Thymus (tissue), 11 donors: Measurements from ENCODE around the gene MYOM1. TPM values are rescaled to one million over a fixed set of nuclear protein-coding genes. Genes with fewer than 3 reads are reported as not detected.
"Not testable (repeated sequence)": the region's sequence is repeated elsewhere in the genome, so short reads cannot be mapped to it uniquely, and the experiment has no call there.

Experiments used
- DNase-seq, 9 donors: peaks; one replicate each; pipeline ENCODE4 v3.0.0-alpha.2; 2013; ENCODE audit warnings: low spot score in 9 of 9, low read depth in 6 of 9, missing footprints in 1 of 9
- H3K27ac ChIP-seq, 2 donors: one replicate each; pipeline ENCODE4 v1.5.1; 2013; ENCODE audit warnings: control low read depth in 1 of 2, low read depth in 1 of 2, low read length in 1 of 2, mild to moderate bottlenecking in 1 of 2, moderate library complexity in 1 of 2
- H3K27me3 ChIP-seq, 2 donors: one replicate each; pipeline ENCODE4 v1.5.1; 2013; ENCODE audit warnings: low read length in 1 of 2; ENCODE audit not compliant: control insufficient read depth in 2 of 2, insufficient read depth in 1 of 2
- H3K36me3 ChIP-seq, 2 donors: one replicate each; pipeline ENCODE4 v1.5.1; 2013; ENCODE audit warnings: low read length in 1 of 2, mild to moderate bottlenecking in 1 of 2, moderate library complexity in 1 of 2; ENCODE audit not compliant: control insufficient read depth in 2 of 2, insufficient read depth in 2 of 2
- H3K4me1 ChIP-seq, 2 donors: one replicate each; pipeline ENCODE4 v1.5.1; 2013; ENCODE audit warnings: low read length in 2 of 2; ENCODE audit not compliant: control insufficient read depth in 2 of 2, insufficient read depth in 2 of 2
- H3K4me3 ChIP-seq, 2 donors: one replicate each; pipeline ENCODE4 v1.5.1; 2013; ENCODE audit warnings: low read length in 2 of 2, control low read depth in 1 of 2, mild to moderate bottlenecking in 1 of 2
- H3K9me3 ChIP-seq, 2 donors: one replicate each; pipeline ENCODE4 v1.5.1; 2013; ENCODE audit warnings: low read length in 1 of 2, mild to moderate bottlenecking in 1 of 2; ENCODE audit not compliant: control insufficient read depth in 2 of 2, insufficient read depth in 1 of 2
- WGBS: extraction: QIAGEN DNeasy Blood & Tissue Kit; methylation state at CpG from one replicate; pipeline ENCODE4 v1.1.7; 2013; 5-methylcytosine and 5-hydroxymethylcytosine counted together
- polyA plus RNA-seq: library from polyadenylated mRNA; stranded (reverse); fragments of 200-250 nt; gene quantifications from one replicate; pipeline ENCODE4 v1.2.3, GENCODE V29; 2013
- total RNA-seq: library from RNA; stranded (reverse); fragments of 120-200 nt; gene quantifications from one replicate; pipeline ENCODE4 v1.2.4, GENCODE V29; 2013
- donor health status: healthy.

Gene MYOM1
- total and polyA plus RNA-seq, 2 donors: 1.1 to 3.3 TPM

DNA sequence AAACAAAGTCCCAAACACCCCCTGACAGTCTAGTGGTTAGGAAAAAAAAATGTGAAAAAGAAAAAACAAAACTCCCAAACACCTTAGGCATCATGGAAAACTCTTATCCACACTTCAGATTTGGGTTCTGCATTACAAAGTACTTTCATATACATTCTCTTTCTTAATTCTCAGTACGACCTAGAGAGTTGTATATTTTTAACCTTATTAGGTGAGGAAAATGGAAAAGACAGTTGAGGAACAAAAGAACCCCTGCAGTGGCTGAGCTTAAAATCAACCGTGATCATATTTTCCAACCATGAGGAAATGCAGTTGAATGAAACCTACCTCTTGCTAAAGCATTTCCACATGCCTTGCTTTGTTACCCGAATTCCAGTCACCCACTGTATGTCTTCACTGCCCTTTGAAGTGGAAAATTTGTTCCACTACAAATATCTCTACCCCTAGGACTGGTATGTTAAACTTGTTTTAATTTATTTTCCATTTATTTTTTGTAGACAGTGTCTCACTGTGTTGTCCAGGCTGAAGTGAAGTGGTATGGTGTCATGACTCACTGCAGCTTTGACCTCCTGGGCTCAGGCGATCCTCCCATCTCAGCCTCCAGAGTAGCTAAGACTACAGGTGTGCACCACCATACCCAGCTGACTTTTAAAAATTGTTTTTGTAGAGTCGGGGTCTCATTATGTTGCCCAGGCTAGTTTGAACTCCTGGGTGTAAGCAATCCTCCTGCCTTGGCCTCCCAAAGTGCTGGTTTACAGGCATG is 149.9 kb downstream of the MYOM1 start:
- Histone ChIP-seq H3K4me1 (peaks cover 0 to 6% of the 10 kb centered on the region in 2 donors), H3K36me3 (no peaks in the 10 kb centered on the region), H3K27me3 (no peaks in the 10 kb centered on the region), H3K4me3 (no peak overlapping the region), H3K27ac (no peak overlapping the region), H3K9me3 (no peaks in the 10 kb centered on the region)
- DNase-seq: no peak
- WGBS: 81% methylated on average over 5 of the region's 5 CpGs

DNA sequence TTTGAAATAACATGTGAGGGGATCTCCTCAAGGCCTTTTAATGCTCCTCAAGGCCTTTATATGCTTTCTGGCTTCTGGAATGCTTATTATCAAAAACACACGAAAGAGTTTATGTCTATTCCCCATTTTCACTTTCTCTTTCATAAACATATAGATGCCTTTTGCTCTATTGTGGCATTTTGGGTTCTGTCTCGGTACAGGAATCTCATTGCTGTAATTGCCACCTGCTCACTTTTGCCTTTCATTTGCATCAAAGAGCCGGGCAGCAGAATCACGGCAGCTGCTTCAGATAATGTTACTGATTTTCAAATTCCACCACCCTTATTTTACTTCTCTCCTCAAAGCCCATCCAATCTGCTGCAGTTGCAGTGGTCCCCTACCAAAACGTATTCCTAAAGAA is 152.0 kb downstream of the MYOM1 start:
- Histone ChIP-seq H3K9me3 (no peaks in the 10 kb centered on the region), H3K4me3 (no peak overlapping the region), H3K36me3 (no peaks in the 10 kb centered on the region), H3K4me1 (peaks cover 0 to 8% of the 10 kb centered on the region in 2 donors), H3K27me3 (no peaks in the 10 kb centered on the region), H3K27ac (no peak overlapping the region)
- 31% methylated on average over 5 of the region's 5 CpGs for WGBS
- DNase-seq: no peak

GRCh38 chr18:3067165-3067661 is 152.6 kb downstream of the MYOM1 start:
- Histone ChIP-seq H3K27me3 (no peaks in the 10 kb centered on the region), H3K4me3 (no peak overlapping the region), H3K27ac (no peak overlapping the region), H3K36me3 (no peaks in the 10 kb centered on the region), H3K4me1 (peaks cover 0 to 11% of the 10 kb centered on the region in 2 donors), H3K9me3 (no peaks in the 10 kb centered on the region)
- no peak for DNase-seq
- 92% methylated on average over 25 of the region's 25 CpGs for WGBS

GRCh38 chr18:3066341-3067110 is 153.2 kb downstream of the MYOM1 start:
- no peaks in the 10 kb centered on the region for H3K27me3 ChIP-seq
- 96% methylated on average over 17 of the region's 17 CpGs for WGBS
- H3K36me3 ChIP-seq: no peaks in the 10 kb centered on the region
- H3K4me3 ChIP-seq: no peak overlapping the region
- H3K4me1 ChIP-seq: peaks cover 0 to 15% of the 10 kb centered on the region in 2 donors
- no peak for DNase-seq
- H3K27ac ChIP-seq: no peak overlapping the region
- peaks cover 0 to 2% of the 10 kb centered on the region in 2 donors for H3K9me3 ChIP-seq

DNA sequence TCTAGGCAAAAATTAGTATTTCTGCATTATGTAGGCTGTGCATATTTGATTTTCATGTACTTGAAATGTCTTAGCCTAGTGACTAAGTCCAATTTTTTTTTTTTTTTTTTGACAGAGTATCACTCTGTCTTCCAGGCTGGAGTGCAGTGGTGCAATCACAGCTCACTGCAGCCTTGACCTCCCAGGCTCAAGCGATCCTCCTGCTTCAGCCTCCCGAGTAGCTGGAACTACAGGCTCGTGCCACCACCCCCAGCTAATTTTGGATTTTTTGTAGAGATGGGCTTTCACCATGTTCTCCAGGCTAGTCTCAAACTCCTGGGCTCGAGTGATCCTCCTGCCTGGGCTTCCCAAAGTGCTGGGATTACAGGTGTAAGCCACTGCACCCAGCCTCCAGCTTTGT is 156.0 kb downstream of the MYOM1 start:
- H3K4me3 ChIP-seq, H3K36me3 ChIP-seq, DNase-seq, H3K9me3 ChIP-seq, H3K27me3 ChIP-seq, H3K27ac ChIP-seq: not testable (repeated sequence)
- peaks cover 4 to 31% of the 10 kb centered on the region in 2 donors for H3K4me1 ChIP-seq
- 100% methylated on average over 4 of the region's 4 CpGs for WGBS

DNA sequence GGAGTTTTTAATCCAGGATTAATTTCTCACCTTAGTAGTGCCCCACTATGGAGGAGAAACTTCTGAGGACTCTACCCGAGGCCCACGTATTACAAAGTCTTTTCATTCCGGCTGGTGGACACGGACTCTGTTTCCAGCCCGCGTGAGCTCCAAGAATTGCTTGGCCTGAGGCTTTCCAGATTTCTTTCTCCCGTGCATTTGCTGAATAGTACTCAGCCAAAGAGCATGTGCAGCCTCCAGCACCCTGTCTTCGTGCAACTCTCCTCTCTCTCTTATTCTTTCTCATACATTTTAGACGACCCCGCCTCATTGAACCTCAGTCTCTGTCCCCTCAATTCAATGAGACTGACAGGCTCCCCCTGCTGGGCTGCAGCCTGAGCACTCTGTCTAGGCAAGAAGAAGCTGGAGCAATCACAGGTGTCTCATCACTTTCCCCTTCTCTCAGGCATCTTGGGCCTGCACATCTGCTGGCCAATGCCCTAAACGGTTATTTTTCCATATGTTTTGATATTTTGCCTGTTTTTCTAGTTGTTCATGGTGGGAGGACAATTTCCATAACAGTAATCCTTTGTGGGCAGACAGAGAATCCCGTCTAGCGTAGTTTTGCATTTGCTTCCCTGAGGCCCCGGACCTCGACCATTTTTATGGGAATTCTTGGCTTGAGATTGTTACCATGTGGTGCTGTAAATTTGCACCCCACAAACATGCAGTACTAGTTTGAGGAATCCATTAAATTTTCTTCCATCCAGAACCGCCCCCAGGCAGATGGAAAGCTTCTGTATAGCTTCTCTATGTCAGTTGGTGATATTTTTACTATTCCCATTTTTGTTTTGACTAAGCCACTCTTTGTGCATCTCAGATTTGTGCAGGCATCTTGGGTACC is 156.7 kb downstream of the MYOM1 start:
- Histone ChIP-seq H3K36me3 (no peaks in the 10 kb centered on the region), H3K27ac (no peak overlapping the region), H3K9me3 (peaks cover 0 to 4% of the 10 kb centered on the region in 2 donors), H3K4me3 (no peak overlapping the region), H3K4me1 (peaks cover 4 to 31% of the 10 kb centered on the region in 2 donors), H3K27me3 (no peaks in the 10 kb centered on the region)
- DNase-seq: peak in 5 of 9 donors; percentile 29 to 78 (median 51)
- 65% methylated on average over 16 of the region's 16 CpGs for WGBS

- H3K4me1 ChIP-seq: peaks cover 4 to 25% of the 10 kb centered on the region in 2 donors
These were observed 158.0 kb downstream of the MYOM1 start for GRCh38 chr18:3061581-3062312.

More at GRCh38 chr18:3061581-3062312, 158.0 kb downstream of the MYOM1 start:
- Histone ChIP-seq H3K27ac (peak overlapping the region; percentile 48 to 76), H3K4me3 (no peak overlapping the region), H3K27me3 (no peaks in the 10 kb centered on the region), H3K9me3 (peaks cover 0 to 4% of the 10 kb centered on the region in 2 donors), H3K36me3 (no peaks in the 10 kb centered on the region)
- DNase-seq: peak in 1 of 9 donors; percentile 47
- 52% methylated on average over 11 of the region's 11 CpGs for WGBS
